H1 (cell line): Measurements from ENCODE around the gene GCSAML. TPM values are rescaled to one million over a fixed set of nuclear protein-coding genes. Genes with fewer than 3 reads are reported as not detected.

Source experiments
- CTCF ChIA-PET: fragments of 300-600 bp; sonication (Branson Sonifier 250); formaldehyde crosslinking; loops from one replicate; lab custom pipeline; 2021; ENCODE audit not compliant: partially characterized antibody; lab: Charles Lee
- POLR2A ChIA-PET: fragments of 300-600 bp; sonication (Branson Sonifier 250); formaldehyde crosslinking; loops from one replicate; lab custom pipeline; 2021; ENCODE audit warnings: inconsistent platforms; ENCODE audit not compliant: partially characterized antibody; lab: Charles Lee
- DNase-seq, 2 experiments: peaks; one replicate each; pipeline versions ENCODE4 v3.0.0 to v3.0.0-alpha.2; 2010 to 2022; ENCODE audit warnings: low spot score in 2 of 2, low read depth in 1 of 2, mixed read lengths in 1 of 2
- FAIRE-seq: peaks from 2 replicates; lab custom pipeline; 2011; peaks lifted over from hg19 to GRCh38; lab: Jason Lieb, UNC
- H2AFZ ChIP-seq: 2 replicates; pipeline ENCODE4 v1.8.1; 2012; ENCODE audit warnings: low read length, inconsistent platforms
- H2AK5ac ChIP-seq: 2 replicates; pipeline ENCODE4 v1.6.1; 2013; ENCODE audit warnings: low read depth, low read length
- H2BK120ac ChIP-seq: replicated peaks from 2 replicates; pipeline ENCODE3; 2013; ENCODE audit warnings: low read depth, low read length, inconsistent platforms
- H2BK12ac ChIP-seq: 2 replicates; pipeline ENCODE4 v1.6.1; 2013; ENCODE audit warnings: low read depth, low read length
- H2BK15ac ChIP-seq: 2 replicates; pipeline ENCODE4 v1.6.1; 2013; ENCODE audit warnings: low read length
- H2BK20ac ChIP-seq: 2 replicates; pipeline ENCODE4 v1.6.1; 2013; ENCODE audit warnings: low read length
- H2BK5ac ChIP-seq: 2 replicates; pipeline ENCODE4 v1.6.1; 2013; ENCODE audit warnings: low read depth, low read length
- H3K14ac ChIP-seq: 2 replicates; pipeline ENCODE4 v1.6.1; 2013; ENCODE audit warnings: inconsistent platforms; ENCODE audit not compliant: insufficient read length
- H3K18ac ChIP-seq: 2 replicates; pipeline ENCODE4 v1.6.1; 2013; ENCODE audit warnings: low read length; ENCODE audit errors: extremely low read depth
- H3K23ac ChIP-seq: 2 replicates; pipeline ENCODE4 v1.6.1; 2013; ENCODE audit warnings: inconsistent platforms; ENCODE audit not compliant: insufficient read length
- H3K23me2 ChIP-seq: 2 replicates; pipeline ENCODE4 v1.6.1; 2013; ENCODE audit warnings: low read depth, low read length
- H3K27ac ChIP-seq: 2 replicates; pipeline ENCODE4 v1.6.1; 2011; ENCODE audit warnings: low read depth, low read length, inconsistent platforms
- H3K27me3 ChIP-seq, 4 experiments: replicated peaks in 1 of 4; 1 replicate in 1 of 4; 2 replicates in 3 of 4; pipeline versions ENCODE4 v1.6.1 to v1.8.1; 2011 to 2013; ENCODE audit warnings: low read length in 3 of 4, mild to moderate bottlenecking in 3 of 4, inconsistent platforms in 2 of 4, mixed read lengths in 2 of 4, moderate library complexity in 1 of 4; ENCODE audit not compliant: control insufficient read depth in 3 of 4, insufficient read depth in 3 of 4; ENCODE audit errors: extremely low read depth in 1 of 4
- H3K36me3 ChIP-seq, 4 experiments: 2 replicates each; pipeline versions ENCODE4 v1.6.1 to v1.8.1; 2011 to 2013; ENCODE audit warnings: mild to moderate bottlenecking in 4 of 4, low read length in 3 of 4, moderate library complexity in 2 of 4, control low read depth in 1 of 4, inconsistent platforms in 1 of 4; ENCODE audit not compliant: insufficient read depth in 4 of 4, control insufficient read depth in 2 of 4
- H3K4ac ChIP-seq: replicated peaks from 2 replicates; pipeline ENCODE3; 2013; ENCODE audit warnings: low read length, low read depth, mixed read lengths, inconsistent platforms; ENCODE audit not compliant: insufficient read length
- H3K4me1 ChIP-seq, 4 experiments: replicated peaks in 1 of 4; 1 replicate in 1 of 4; 2 replicates in 3 of 4; pipeline versions ENCODE4 v1.6.1 to v1.8.1; 2011 to 2013; ENCODE audit warnings: low read length in 3 of 4, inconsistent platforms in 2 of 4, mixed read lengths in 1 of 4; ENCODE audit not compliant: insufficient read depth in 4 of 4, control insufficient read depth in 3 of 4
- H3K4me2 ChIP-seq, 2 experiments: 2 replicates each; pipeline versions ENCODE4 v1.6.1 to v1.8.1; 2011 to 2013; ENCODE audit warnings: low read depth in 2 of 2, low read length in 2 of 2, control low read depth in 1 of 2, inconsistent platforms in 1 of 2, mild to moderate bottlenecking in 1 of 2; ENCODE audit not compliant: insufficient read depth in 1 of 2
- H3K4me3 ChIP-seq, 4 experiments: fragments of 200-600, 300-600 bp in 1 of 4; sonication (generic), shearing (Covaris generic), sonication (Bioruptor Twin) in 1 of 4; 2 replicates each; pipeline versions ENCODE4 v1.5.1 to v1.8.1; 2011 to 2016; ENCODE audit warnings: low read length in 4 of 4, low read depth in 3 of 4, control low read depth in 2 of 4, inconsistent platforms in 2 of 4, mild to moderate bottlenecking in 2 of 4, mixed read lengths in 1 of 4, moderate library complexity in 1 of 4; ENCODE audit not compliant: insufficient read depth in 2 of 4; ENCODE audit errors: extremely low read depth in 1 of 4
- H3K56ac ChIP-seq: replicated peaks from 2 replicates; pipeline ENCODE3; 2013; ENCODE audit warnings: low read depth, mild to moderate bottlenecking, mixed read lengths, low read length, inconsistent platforms; ENCODE audit not compliant: insufficient read length
- H3K79me1 ChIP-seq: 2 replicates; pipeline ENCODE4 v1.6.1; 2013; ENCODE audit warnings: low read depth, low read length, control low read depth
- H3K79me2 ChIP-seq, 2 experiments: 2 replicates each; pipeline versions ENCODE4 v1.6.1 to v1.8.1; 2012 to 2013; ENCODE audit warnings: low read length in 2 of 2, mild to moderate bottlenecking in 2 of 2, inconsistent platforms in 1 of 2; ENCODE audit not compliant: insufficient read depth in 2 of 2, control insufficient read depth in 1 of 2
- H3K9ac ChIP-seq, 4 experiments: replicated peaks in 1 of 4; 1 replicate in 1 of 4; 2 replicates in 3 of 4; pipeline versions ENCODE4 v1.6.1 to v1.8.1; 2011 to 2013; ENCODE audit warnings: low read depth in 3 of 4, low read length in 3 of 4, control low read depth in 2 of 4, mild to moderate bottlenecking in 2 of 4, moderate library complexity in 2 of 4, inconsistent platforms in 1 of 4; ENCODE audit errors: extremely low read depth in 1 of 4
- H3K9me3 ChIP-seq, 2 experiments: 2 replicates each; pipeline versions ENCODE4 v1.6.1 to v1.8.1; 2012 to 2013; ENCODE audit warnings: mild to moderate bottlenecking in 2 of 2, moderate library complexity in 2 of 2, control low read depth in 1 of 2, inconsistent platforms in 1 of 2, low read depth in 1 of 2, low read length in 1 of 2, mixed read lengths in 1 of 2; ENCODE audit not compliant: insufficient read depth in 2 of 2
- H4K20me1 ChIP-seq, 2 experiments: replicated peaks in 1 of 2; 2 replicates each; pipeline versions ENCODE3 to v1.8.1; 2011 to 2013; ENCODE audit warnings: inconsistent platforms in 2 of 2, low read length in 2 of 2, mild to moderate bottlenecking in 1 of 2; ENCODE audit not compliant: insufficient read depth in 2 of 2, control insufficient read depth in 1 of 2
- H4K5ac ChIP-seq: 2 replicates; pipeline ENCODE4 v1.6.1; 2013; ENCODE audit warnings: low read length, low read depth, mixed read lengths, inconsistent platforms; ENCODE audit not compliant: insufficient read length
- H4K8ac ChIP-seq: 2 replicates; pipeline ENCODE4 v1.8.0; 2013; ENCODE audit warnings: mild to moderate bottlenecking, moderate library complexity, low read length, inconsistent platforms; ENCODE audit not compliant: insufficient read depth; ENCODE audit errors: extremely low read depth
- H4K91ac ChIP-seq: replicated peaks from 2 replicates; pipeline ENCODE3; 2013; ENCODE audit warnings: low read length, mixed read lengths, inconsistent platforms; ENCODE audit not compliant: insufficient read length
- BRCA1 ChIP-seq: IDR thresholded peaks from 2 replicates; pipeline ENCODE4 v1.6.1; 2012; ENCODE audit warnings: low read depth, low read length, improper control_type of control experiment
- CBX5 ChIP-seq: fragments of 300-800, 300-1000 bp; sonication (generic); IDR thresholded peaks from 2 replicates; pipeline ENCODE4 v1.7.1; 2016; ENCODE audit warnings: antibody characterized with exemption, low read length, low read depth
- CBX8 ChIP-seq: fragments of 300-800, 300-1000 bp; sonication (generic); IDR thresholded peaks from 2 replicates; pipeline ENCODE4 v1.7.1; 2016; ENCODE audit warnings: low read depth, low read length, borderline replicate concordance
- CEBPB ChIP-seq: IDR thresholded peaks from 2 replicates; pipeline ENCODE4 v1.6.1; 2012; ENCODE audit warnings: low read depth, low read length
- GTF2F1 ChIP-seq: IDR thresholded peaks from 2 replicates; pipeline ENCODE4 v1.6.1; 2012; ENCODE audit warnings: low read depth, low read length, improper control_type of control experiment, borderline replicate concordance
- JUN ChIP-seq: IDR thresholded peaks from 2 replicates; pipeline ENCODE4 v1.6.1; 2011; ENCODE audit warnings: low read depth, mild to moderate bottlenecking, improper control_type of control experiment, low read length
- POLR2A ChIP-seq, 2 experiments: IDR thresholded peaks; 1 replicate in 1 of 2; 2 replicates in 1 of 2; pipeline ENCODE4 v1.6.1; 2011; ENCODE audit warnings: low read depth in 2 of 2, low read length in 2 of 2, mild to moderate bottlenecking in 2 of 2; ENCODE audit errors: control extremely low read depth in 1 of 2
- RFX5 ChIP-seq: IDR thresholded peaks from 2 replicates; pipeline ENCODE4 v1.6.1; 2011; ENCODE audit warnings: low read depth, low read length, improper control_type of control experiment, borderline replicate concordance
- RXRA ChIP-seq: IDR thresholded peaks from 2 replicates; pipeline ENCODE4 v1.6.1; 2011; ENCODE audit warnings: low read depth, mild to moderate bottlenecking, low read length, moderate library complexity; ENCODE audit not compliant: insufficient read depth
- SAP30 ChIP-seq: fragments of 300-600 bp; sonication (generic); IDR thresholded peaks from 2 replicates; pipeline ENCODE4 v1.7.1; 2012; ENCODE audit warnings: low read length, moderate library complexity, mild to moderate bottlenecking, inconsistent platforms; ENCODE audit not compliant: insufficient read depth, insufficient replicate concordance
- SP1 ChIP-seq: IDR thresholded peaks from 2 replicates; pipeline ENCODE4 v1.6.1; 2011; ENCODE audit warnings: low read depth, low read length
- YY1 ChIP-seq: IDR thresholded peaks from 2 replicates; pipeline ENCODE4 v1.6.1; 2011; ENCODE audit warnings: low read depth, mild to moderate bottlenecking, low read length
- ZNF274 ChIP-seq: IDR thresholded peaks from 2 replicates; pipeline ENCODE4 v1.7.0; 2012; ENCODE audit warnings: low read length, borderline replicate concordance; ENCODE audit errors: extremely low read depth
- WGBS, 2 experiments: shearing (Covaris generic) in 1 of 2; methylation state at CpG; one replicate each; pipeline versions ENCODE4 v1.1.6 to v1.1.7; 2013 to 2015; ENCODE audit warnings: low lambda C conversion rate in 2 of 2, mixed read lengths in 2 of 2, inconsistent platforms in 1 of 2, low coverage in 1 of 2, missing lambda C conversion rate in 1 of 2; ENCODE audit not compliant: insufficient replicate concordance in 2 of 2, insufficient coverage in 1 of 2, insufficient read length in 1 of 2; ENCODE audit errors: extremely low coverage in 1 of 2, missing lambda C conversion rate in 1 of 2; 5-methylcytosine and 5-hydroxymethylcytosine counted together
- polyA plus RNA-seq, 7 experiments: library from polyadenylated mRNA; depleted of rRNA in 3 of 7; stranded (reverse) in 5 of 7; unstranded in 2 of 7; fragments of >200 nt in 5 of 7; fragments of 200-250 nt in 2 of 7; gene quantifications; 1 replicate in 5 of 7; 2 replicates in 1 of 7; 4 replicates in 1 of 7; pipeline versions ENCODE4 v1.2.1 to v1.2.3, GENCODE V29; 2011 to 2013; ENCODE audit warnings: missing spikeins in 2 of 7, mixed read lengths in 2 of 7
- total RNA-seq: library from RNA; stranded (reverse); fragmentation: NEBNext Ultra II Directional; extraction: Animal tissue kit (Norgen Biotek cat#: 25700); gene quantifications from 2 replicates; pipeline ENCODE4 v1.2.1, GENCODE V29; 2021
- TF ChIP-seq, protein P1 (sequence below): IDR thresholded peaks from 2 replicates; pipeline ENCODE4 v1.6.1; 2012; ENCODE audit warnings: inconsistent platforms
- TF ChIP-seq, protein P2 (sequence below): IDR thresholded peaks from 2 replicates; pipeline ENCODE4 v1.6.1; 2012; ENCODE audit warnings: inconsistent platforms

The GCSAML gene
- total and polyA plus RNA-seq, 2 of the 8 experiments (the other 6 are each of a cell fraction or from before 2014, with no cell fraction given), result not detected

DNA sequence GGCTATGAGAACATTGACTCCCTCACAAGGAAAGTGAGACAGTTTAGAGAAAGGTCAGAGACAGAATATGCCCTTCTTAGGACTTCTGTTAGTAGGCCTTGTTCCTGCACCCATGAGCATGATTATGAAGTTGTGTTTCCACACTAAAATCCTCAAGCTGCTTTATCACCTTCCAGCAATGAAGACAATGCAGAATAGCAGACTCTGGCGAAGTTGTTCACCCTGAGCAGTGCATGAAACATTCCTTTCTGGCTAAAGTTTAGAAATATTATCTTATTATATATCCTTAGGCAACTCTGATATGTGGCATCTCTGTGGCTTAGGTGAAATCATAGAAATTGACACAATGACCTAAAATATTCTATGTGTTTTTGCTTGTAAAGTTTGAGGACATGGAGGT, 25.3 kb downstream of the GCSAML start:
- Histone ChIP-seq H3K18ac (no peak overlapping the region), H3K79me1 (no peaks in the 10 kb centered on the region), H3K27ac (no peak overlapping the region), H4K5ac (no peak overlapping the region), H3K36me3 (no peaks in the 10 kb centered on the region), H3K4me1 (no peaks in the 10 kb centered on the region), H4K8ac (no peak overlapping the region), H3K4me2 (no peak overlapping the region), H2BK15ac (no peak overlapping the region), H3K23me2 (no peaks in the 10 kb centered on the region), H3K27me3 (no peaks in the 10 kb centered on the region), H2BK5ac (no peak overlapping the region), H3K23ac (no peak overlapping the region), H4K20me1 (no peaks in the 10 kb centered on the region), H3K14ac (no peak overlapping the region), H4K91ac (no peak overlapping the region), H2AFZ (no peak overlapping the region), H2AK5ac (no peak overlapping the region), H3K4ac (no peak overlapping the region), H3K9ac (no peak overlapping the region), H2BK12ac (no peak overlapping the region), H2BK120ac (no peak overlapping the region), H3K56ac (no peak overlapping the region), H2BK20ac (no peak overlapping the region), H3K79me2 (no peaks in the 10 kb centered on the region), H3K9me3 (peaks cover 20 to 34% of the 10 kb centered on the region in 2 experiments; a peak in 2 of 4 replicates), H3K4me3 (no peak overlapping the region)
- DNase-seq (no peak), FAIRE-seq (no peak)
- ChIA-PET POLR2A (no interaction called here), CTCF (interaction anchor here (0.7 kb wide), 1 partner anchor 10 kb away, joined by 3 read pairs; no protein-coding TSS in a partner anchor)
- 40% methylated on average over 1 of the region's 1 CpG; no CpG with 5 or more reads in 1 of the 2 experiments for WGBS, 2 experiments
- TF ChIP-seq, protein P1, sequence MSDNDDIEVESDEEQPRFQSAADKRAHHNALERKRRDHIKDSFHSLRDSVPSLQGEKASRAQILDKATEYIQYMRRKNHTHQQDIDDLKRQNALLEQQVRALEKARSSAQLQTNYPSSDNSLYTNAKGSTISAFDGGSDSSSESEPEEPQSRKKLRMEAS, result no peak
- no peak for TF ChIP-seq RXRA
- no peak for TF ChIP-seq RFX5
- no peak for TF ChIP-seq JUN
- TF ChIP-seq, protein P2, sequence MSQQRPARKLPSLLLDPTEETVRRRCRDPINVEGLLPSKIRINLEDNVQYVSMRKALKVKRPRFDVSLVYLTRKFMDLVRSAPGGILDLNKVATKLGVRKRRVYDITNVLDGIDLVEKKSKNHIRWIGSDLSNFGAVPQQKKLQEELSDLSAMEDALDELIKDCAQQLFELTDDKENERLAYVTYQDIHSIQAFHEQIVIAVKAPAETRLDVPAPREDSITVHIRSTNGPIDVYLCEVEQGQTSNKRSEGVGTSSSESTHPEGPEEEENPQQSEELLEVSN, result no peak
- no peak for TF ChIP-seq ZNF274
- no peak for TF ChIP-seq SP1
- no peak for TF ChIP-seq CBX5
- no peak for TF ChIP-seq CEBPB
- no peak for TF ChIP-seq GTF2F1
- TF ChIP-seq BRCA1, result no peak
- no peak for TF ChIP-seq YY1
- TF ChIP-seq SAP30, result no peak
- no peak for TF ChIP-seq POLR2A (IDR thresholded peaks at IDR 0.05; ENCODE audit: control extremely low read depth in 1 of 2, low read depth in 2 of 2, low read length in 2 of 2)
- no peak for TF ChIP-seq CBX8
